CD8-positive, alpha-beta memory T cell (primary cell): ENCODE data around the gene ZBTB8A. TPM values are rescaled to one million over a fixed set of nuclear protein-coding genes. Genes with fewer than 3 reads are reported as not detected.
"Not testable (repeated sequence)": the region's sequence is repeated elsewhere in the genome, so short reads cannot be mapped to it uniquely, and the experiment has no call there.

ENCODE experiments used
- CTCF ChIA-PET: fragments of 350-600 bp; sonication (Branson Sonifier 250); formaldehyde crosslinking; loops from one replicate; lab custom pipeline; 2021; ENCODE audit warnings: antibody characterized with exemption; lab: Charles Lee
- POLR2A ChIA-PET: fragments of 350-600 bp; sonication (Branson Sonifier 250); formaldehyde crosslinking; loops from one replicate; lab custom pipeline; 2021; ENCODE audit warnings: antibody characterized with exemption; lab: Charles Lee
- DNase-seq, 5 donors: peaks; one replicate each; pipeline versions ENCODE4 v3.0.0 to v3.0.0-alpha.2; 2020 to 2022; ENCODE audit warnings: mixed read lengths in 1 of 5
- H3K27ac ChIP-seq: one replicate; pipeline ENCODE4 v1.7.0; 2013; ENCODE audit warnings: low read depth, mild to moderate bottlenecking, low read length, moderate library complexity
- H3K27me3 ChIP-seq: 2 replicates; pipeline ENCODE4 v1.7.0; 2013; ENCODE audit warnings: low read length, mild to moderate bottlenecking; ENCODE audit not compliant: insufficient read depth, poor library complexity, severe bottlenecking
- H3K36me3 ChIP-seq: 2 replicates; pipeline ENCODE4 v1.7.0; 2013; ENCODE audit warnings: mild to moderate bottlenecking, low read length, moderate library complexity; ENCODE audit not compliant: insufficient read depth
- H3K4me1 ChIP-seq: 2 replicates; pipeline ENCODE4 v1.7.0; 2013; ENCODE audit warnings: mild to moderate bottlenecking, low read length, moderate library complexity; ENCODE audit not compliant: insufficient read depth
- H3K4me3 ChIP-seq: 2 replicates; pipeline ENCODE4 v1.7.0; 2013; ENCODE audit warnings: mild to moderate bottlenecking, low read length
- H3K9me3 ChIP-seq: 2 replicates; pipeline ENCODE4 v1.7.0; 2013; ENCODE audit warnings: mild to moderate bottlenecking, low read length
- H3K27ac Mint-ChIP-seq, 8 donors: one replicate each; pipeline ENCODE4 v1.8.0; 2020 to 2021; ENCODE audit warnings: mixed read lengths in 8 of 8, mild to moderate bottlenecking in 6 of 8, inconsistent platforms in 3 of 8, moderate library complexity in 3 of 8
- H3K27me3 Mint-ChIP-seq, 2 donors: one replicate each; pipeline ENCODE4 v1.8.0; 2020 to 2021; ENCODE audit warnings: mixed read lengths in 2 of 2, mild to moderate bottlenecking in 1 of 2, moderate library complexity in 1 of 2
- H3K36me3 Mint-ChIP-seq, 3 donors: one replicate each; pipeline ENCODE4 v1.8.0; 2020 to 2021; ENCODE audit warnings: mixed read lengths in 3 of 3, inconsistent platforms in 1 of 3, mild to moderate bottlenecking in 1 of 3
- H3K4me1 Mint-ChIP-seq, 3 donors: one replicate each; pipeline ENCODE4 v1.8.0; 2020 to 2021; ENCODE audit warnings: mixed read lengths in 3 of 3, inconsistent platforms in 1 of 3, mild to moderate bottlenecking in 1 of 3
- H3K4me3 Mint-ChIP-seq, 7 donors: one replicate each; pipeline ENCODE4 v1.8.0; 2020 to 2021; ENCODE audit warnings: mixed read lengths in 7 of 7, mild to moderate bottlenecking in 6 of 7, moderate library complexity in 4 of 7, inconsistent platforms in 2 of 7
- H3K9me3 Mint-ChIP-seq, 5 donors: one replicate each; pipeline ENCODE4 v1.8.0; 2020 to 2022; ENCODE audit warnings: mixed read lengths in 5 of 5, mild to moderate bottlenecking in 3 of 5, moderate library complexity in 2 of 5, inconsistent platforms in 1 of 5
- polyA plus RNA-seq: library from polyadenylated mRNA; unstranded; fragments of 300-500 nt; fragmentation: Illumina TruSeq; gene quantifications from one replicate; pipeline ENCODE4 v1.2.3, GENCODE V29; 2021
- total RNA-seq, 2 experiments: library from RNA; stranded (reverse); gene quantifications; one replicate each; pipeline ENCODE4 v1.2.3, GENCODE V29; 2021

Gene ZBTB8A
- total and polyA plus RNA-seq, 3 experiments from 2014 or later: 0.40 to 0.42 TPM; not detected in 1

DNA sequence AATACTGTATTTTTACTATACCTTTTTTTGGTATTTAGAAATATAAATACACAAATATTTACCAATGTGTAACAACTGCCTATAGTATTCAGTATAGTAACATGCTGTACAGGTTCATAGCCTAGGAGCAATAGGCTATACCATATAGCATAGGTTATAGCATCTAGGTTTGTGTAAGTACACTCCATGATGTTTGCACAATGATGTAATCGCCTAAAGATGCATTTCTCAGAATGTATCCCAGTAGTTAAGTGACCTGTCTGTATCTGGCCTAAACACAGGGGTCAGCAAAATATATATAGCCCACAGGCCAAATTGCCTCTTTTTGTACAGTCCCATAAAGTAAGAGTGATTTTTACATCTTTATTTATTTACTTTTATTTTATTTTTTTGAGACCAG, 86.9 kb downstream of the ZBTB8A start:
- no peaks in the 10 kb centered on the region for H3K9me3 ChIP-seq
- no peak for DNase-seq
- H3K27me3 Mint-ChIP-seq: no peaks in the 10 kb centered on the region
- H3K4me3 ChIP-seq: no peak overlapping the region
- H3K4me1 ChIP-seq: peaks cover 16% of the 10 kb centered on the region
- ChIA-PET CTCF (no interaction called here), POLR2A (no interaction called here)
- H3K27me3 ChIP-seq: no peaks in the 10 kb centered on the region
- no peak overlapping the region for H3K27ac ChIP-seq
- H3K9me3 Mint-ChIP-seq: no peaks in the 10 kb centered on the region
- H3K4me3 Mint-ChIP-seq: no peak overlapping the region
- H3K27ac Mint-ChIP-seq: no peak overlapping the region
- peaks cover 5% of the 10 kb centered on the region for H3K36me3 ChIP-seq
- peaks cover 31 to 41% (median 36%) of the 10 kb centered on the region in 3 donors for H3K4me1 Mint-ChIP-seq
- peaks cover 0 to 52% (median 27%) of the 10 kb centered on the region in 3 donors for H3K36me3 Mint-ChIP-seq

DNA sequence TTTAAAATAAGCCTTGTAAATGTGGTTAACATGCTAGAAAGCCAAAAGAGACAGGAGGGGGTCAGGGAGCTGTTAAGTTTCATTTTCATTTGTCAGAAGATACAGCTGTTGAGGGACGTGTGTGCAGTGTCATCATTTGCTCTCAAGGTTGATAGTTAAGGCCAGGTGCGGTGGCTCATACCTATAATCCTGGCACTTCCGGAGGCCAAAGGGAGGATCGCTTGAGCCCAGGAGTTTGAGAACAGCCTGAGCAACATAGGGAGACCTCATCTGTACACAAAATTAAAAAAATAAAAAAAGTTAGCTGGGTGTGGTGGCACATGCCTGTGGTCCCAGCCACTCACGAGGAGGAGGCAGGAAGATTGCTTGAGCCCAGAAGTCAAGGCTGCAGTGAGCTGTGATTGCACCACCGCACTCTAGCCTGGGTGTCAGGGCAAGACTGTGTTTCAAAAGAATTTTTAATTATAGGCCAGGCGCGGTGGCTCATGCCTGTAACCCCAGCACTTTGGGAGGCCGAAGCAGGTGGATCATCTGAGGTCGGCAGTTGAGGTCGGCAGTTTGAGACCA, 88.5 kb downstream of the ZBTB8A start:
- no peaks in the 10 kb centered on the region for H3K27me3 Mint-ChIP-seq
- peaks cover 0 to 51% (median 20%) of the 10 kb centered on the region in 3 donors for H3K36me3 Mint-ChIP-seq
- H3K4me1 ChIP-seq: peaks cover 16% of the 10 kb centered on the region
- no peaks in the 10 kb centered on the region for H3K9me3 ChIP-seq
- H3K4me3 Mint-ChIP-seq: peak overlapping the region; percentile 25 to 85 (median 77)
- no peaks in the 10 kb centered on the region for H3K9me3 Mint-ChIP-seq
- H3K27me3 ChIP-seq: no peaks in the 10 kb centered on the region
- ChIA-PET CTCF (interaction anchor here (0.5 to 1.4 kb wide), 2 partner anchors 26 to 85 kb away, joined by 3 to 4 read pairs; no protein-coding TSS in a partner anchor), POLR2A (no interaction called here)
- peak in 2 of 5 donors; percentile 23 to 40 for DNase-seq
- no peak overlapping the region for H3K4me3 ChIP-seq
- peaks cover 30 to 33% (median 31%) of the 10 kb centered on the region in 3 donors for H3K4me1 Mint-ChIP-seq
- H3K36me3 ChIP-seq: peaks cover 6% of the 10 kb centered on the region
- H3K27ac ChIP-seq: peak overlapping the region; percentile 51
- peak overlapping the region; percentile 79 to 97 (median 92) for H3K27ac Mint-ChIP-seq

DNA sequence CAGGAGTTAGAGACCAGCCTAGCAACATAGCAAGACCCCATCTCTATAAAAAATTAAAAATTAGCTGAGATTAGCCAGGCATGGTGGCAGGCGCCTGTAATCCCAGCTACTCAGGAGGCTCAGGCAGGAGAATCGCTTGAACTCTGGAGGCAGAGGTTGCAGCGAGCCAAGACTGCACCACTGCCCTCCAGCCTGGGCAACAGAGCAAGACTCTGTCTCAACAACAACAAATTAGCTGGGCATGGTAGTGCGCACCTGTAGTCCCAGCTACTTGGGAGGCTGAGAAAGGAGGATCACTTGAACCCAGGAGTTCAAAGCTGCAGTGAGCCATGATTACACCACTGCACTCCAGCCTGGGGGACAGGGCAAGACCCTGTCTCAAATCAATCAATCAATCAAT, 90.9 kb downstream of the ZBTB8A start:
- H3K27me3 Mint-ChIP-seq, H3K9me3 ChIP-seq, H3K4me1 ChIP-seq, H3K4me3 Mint-ChIP-seq, H3K4me3 ChIP-seq, H3K9me3 Mint-ChIP-seq, DNase-seq, H3K27me3 ChIP-seq, POLR2A ChIA-PET, H3K27ac Mint-ChIP-seq, H3K27ac ChIP-seq: not testable (repeated sequence)
- peaks cover 13% of the 10 kb centered on the region for H3K36me3 ChIP-seq
- Mint-ChIP-seq H3K36me3 (peaks cover 0 to 56% (median 12%) of the 10 kb centered on the region in 3 donors), H3K4me1 (peaks cover 17 to 32% (median 21%) of the 10 kb centered on the region in 3 donors)
- CTCF ChIA-PET: interaction anchor here (1.4 kb wide), 1 partner anchor 9 kb away, joined by 4 read pairs; no protein-coding TSS in a partner anchor

DNA sequence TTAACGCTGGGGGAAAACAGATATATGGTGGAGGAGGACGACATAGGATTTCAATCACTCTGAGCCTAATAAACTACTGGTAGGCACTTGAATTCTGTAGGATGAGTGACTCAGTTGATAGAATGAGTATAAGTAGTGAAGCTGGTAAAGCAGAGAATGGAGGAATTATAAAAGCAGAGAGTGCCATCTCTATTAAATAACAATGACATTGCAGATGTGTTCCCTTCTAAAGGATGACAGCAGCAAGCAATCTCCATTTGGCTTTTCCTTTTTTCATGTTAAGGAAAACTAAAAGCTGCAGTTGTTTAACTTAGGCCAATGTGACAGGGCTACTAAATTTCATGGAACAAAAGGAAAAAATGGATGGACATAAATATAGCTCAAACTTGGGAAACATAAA, 93.6 kb downstream of the ZBTB8A start:
- Mint-ChIP-seq H3K36me3 (peaks cover 0 to 55% (median 5%) of the 10 kb centered on the region in 3 donors), H3K27ac (peak overlapping the region in 3 of 8 donors; percentile 13 to 46 (median 36)), H3K9me3 (no peaks in the 10 kb centered on the region), H3K4me3 (no peak overlapping the region), H3K27me3 (no peaks in the 10 kb centered on the region), H3K4me1 (peaks cover 18 to 34% (median 28%) of the 10 kb centered on the region in 3 donors)
- no peaks in the 10 kb centered on the region for H3K4me1 ChIP-seq
- ChIA-PET CTCF (no interaction called here), POLR2A (no interaction called here)
- H3K9me3 ChIP-seq: no peaks in the 10 kb centered on the region
- DNase-seq: no peak
- H3K27me3 ChIP-seq: no peaks in the 10 kb centered on the region
- H3K27ac ChIP-seq: no peak overlapping the region
- H3K4me3 ChIP-seq: no peak overlapping the region
- H3K36me3 ChIP-seq: peaks cover 7% of the 10 kb centered on the region

DNA sequence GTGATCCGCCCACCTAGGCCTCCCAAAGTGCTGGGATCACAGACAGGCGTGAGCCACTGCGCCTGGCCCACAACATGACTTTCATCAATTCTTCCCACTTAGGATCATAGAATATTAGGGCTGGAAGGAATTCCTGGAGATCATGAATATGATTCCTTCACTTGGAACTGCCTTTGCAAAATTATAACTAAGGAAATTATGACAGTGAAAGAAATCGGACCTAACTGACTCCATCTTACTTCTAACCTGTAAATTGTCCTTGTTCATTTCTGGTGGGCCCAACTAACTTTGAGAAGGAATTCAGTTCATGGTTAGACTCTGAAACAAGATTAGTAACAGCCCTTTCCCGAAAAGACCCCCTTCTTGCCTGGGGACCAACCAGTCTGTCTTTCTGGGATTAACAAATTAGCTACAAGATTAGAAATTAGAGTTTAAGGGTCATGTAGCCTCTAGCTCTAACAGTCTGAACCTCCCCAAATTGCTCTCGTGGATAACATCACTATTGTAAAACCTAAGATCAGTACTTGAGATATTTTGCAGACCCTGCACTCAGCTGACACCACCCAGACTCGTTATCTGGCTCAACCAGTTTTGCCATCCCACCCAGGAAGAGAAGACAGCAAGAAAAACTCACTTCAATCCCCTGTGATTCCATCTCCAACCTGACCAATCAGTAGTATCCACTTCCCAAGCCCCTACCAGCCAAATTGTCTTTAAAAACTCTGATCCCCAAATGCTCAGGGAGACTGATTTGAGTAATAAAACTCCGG, 96.5 kb downstream of the ZBTB8A start:
- POLR2A ChIA-PET: no interaction called here

DNA sequence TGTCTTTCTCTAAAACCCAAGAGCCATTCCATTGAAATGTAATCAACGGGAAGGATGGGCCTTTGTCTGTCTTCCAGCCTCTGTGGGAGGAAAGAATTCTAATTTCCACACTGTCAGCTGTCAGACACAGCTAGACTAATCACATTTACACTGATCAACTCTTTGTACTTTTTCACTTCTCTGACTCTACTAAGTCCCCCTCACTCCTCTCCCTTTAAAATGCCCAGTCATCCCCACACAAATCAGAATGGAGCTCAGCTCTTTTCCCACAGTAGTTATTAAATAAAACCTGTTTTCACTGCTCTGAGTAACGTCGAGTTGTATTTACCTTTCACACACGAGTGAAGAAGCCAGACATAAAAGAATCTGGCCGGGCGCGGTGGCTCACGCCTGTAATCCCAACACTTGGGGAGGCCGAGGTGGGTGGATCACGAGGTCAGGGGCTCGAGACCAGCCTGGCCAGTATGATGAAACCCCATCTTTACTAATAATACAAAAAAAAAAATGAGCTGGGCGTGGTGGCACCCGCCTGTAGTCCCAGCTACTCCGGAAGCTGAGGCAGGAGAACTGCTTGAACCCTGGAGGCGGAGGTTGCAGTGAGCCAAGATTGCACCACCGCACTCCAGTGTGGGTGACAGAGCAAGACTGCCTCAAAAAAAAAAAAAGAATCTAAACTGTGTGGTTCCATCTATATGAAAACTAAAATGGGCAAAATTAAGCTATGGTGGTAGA, 97.9 kb downstream of the ZBTB8A start:
- no peak overlapping the region for H3K27ac ChIP-seq
- Mint-ChIP-seq H3K27ac (peak overlapping the region in 4 of 8 donors; percentile 3 to 78 (median 46)), H3K36me3 (peaks cover 0 to 45% (median 3%) of the 10 kb centered on the region in 3 donors), H3K4me1 (peaks cover 17 to 33% (median 29%) of the 10 kb centered on the region in 3 donors), H3K27me3 (no peaks in the 10 kb centered on the region), H3K4me3 (no peak overlapping the region), H3K9me3 (no peaks in the 10 kb centered on the region)
- H3K9me3 ChIP-seq: no peaks in the 10 kb centered on the region
- no peak overlapping the region for H3K4me3 ChIP-seq
- H3K36me3 ChIP-seq: peaks cover 7% of the 10 kb centered on the region
- H3K27me3 ChIP-seq: no peaks in the 10 kb centered on the region
- no peaks in the 10 kb centered on the region for H3K4me1 ChIP-seq
- DNase-seq: no peak
- ChIA-PET POLR2A (no interaction called here), CTCF (no interaction called here)

More for the DNA sequence above, 96.5 kb downstream of the ZBTB8A start:
- Histone ChIP-seq H3K36me3 (peaks cover 7% of the 10 kb centered on the region), H3K9me3 (no peaks in the 10 kb centered on the region), H3K4me1 (no peaks in the 10 kb centered on the region), H3K4me3 (no peak overlapping the region), H3K27ac (no peak overlapping the region), H3K27me3 (no peaks in the 10 kb centered on the region)
- Mint-ChIP-seq H3K9me3 (no peaks in the 10 kb centered on the region), H3K4me3 (no peak overlapping the region), H3K27me3 (no peaks in the 10 kb centered on the region), H3K4me1 (peaks cover 15 to 33% (median 26%) of the 10 kb centered on the region in 3 donors), H3K27ac (peak overlapping the region in 1 of 8 donors; percentile 77), H3K36me3 (peaks cover 0 to 46% (median 3%) of the 10 kb centered on the region in 3 donors)
- CTCF ChIA-PET: no interaction called here
- DNase-seq: no peak

DNA sequence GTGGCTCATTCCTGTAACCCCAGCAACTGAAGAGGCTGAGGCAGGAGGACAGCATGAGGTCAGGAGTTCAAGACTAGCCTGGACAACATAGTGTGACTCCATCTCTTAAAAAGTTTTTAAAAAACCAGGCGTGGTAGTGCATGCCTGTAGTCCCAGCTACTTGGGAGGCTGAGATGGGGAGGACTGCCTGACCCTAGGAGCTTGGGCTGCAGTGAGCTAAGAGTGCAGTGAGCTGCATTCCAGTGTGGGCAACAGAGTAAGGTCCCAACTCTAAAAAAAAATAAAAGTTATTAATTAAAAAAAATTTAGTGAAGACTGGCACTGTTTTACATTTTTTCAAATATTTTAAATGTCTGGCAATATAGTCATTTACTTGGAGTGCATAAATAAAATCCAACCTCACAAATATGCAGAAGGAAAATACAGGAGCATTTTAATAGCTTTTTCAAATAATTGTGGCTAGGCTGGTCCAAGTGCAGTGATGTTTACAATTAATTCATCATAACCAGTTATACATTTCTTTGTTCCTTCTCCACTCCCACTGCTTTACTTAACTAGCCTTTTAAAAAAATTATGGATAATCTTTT, 100.4 kb downstream of the ZBTB8A start:
- Mint-ChIP-seq H3K9me3 (no peaks in the 10 kb centered on the region), H3K27me3 (no peaks in the 10 kb centered on the region), H3K4me1 (peaks cover 18 to 32% (median 20%) of the 10 kb centered on the region in 3 donors), H3K4me3 (no peak overlapping the region), H3K36me3 (peaks cover 0 to 28% (median 3%) of the 10 kb centered on the region in 3 donors), H3K27ac (peak overlapping the region in 1 of 8 donors; percentile 54)
- H3K27ac ChIP-seq: no peak overlapping the region
- ChIA-PET CTCF (no interaction called here), POLR2A (interaction anchor here (1.2 kb wide), 1 partner anchor 11 kb away, joined by 3 read pairs; the partner anchor contains the start of gene RBBP4)
- no peaks in the 10 kb centered on the region for H3K9me3 ChIP-seq
- no peak overlapping the region for H3K4me3 ChIP-seq
- H3K27me3 ChIP-seq: no peaks in the 10 kb centered on the region
- H3K4me1 ChIP-seq: no peaks in the 10 kb centered on the region
- no peak for DNase-seq
- no peaks in the 10 kb centered on the region for H3K36me3 ChIP-seq
